ENCODE results near the gene PPP1R12B.
A peak's percentile ranks its signal among the peaks of the same experiment; 100 is the strongest.

PPP1R12B gene

DNA sequence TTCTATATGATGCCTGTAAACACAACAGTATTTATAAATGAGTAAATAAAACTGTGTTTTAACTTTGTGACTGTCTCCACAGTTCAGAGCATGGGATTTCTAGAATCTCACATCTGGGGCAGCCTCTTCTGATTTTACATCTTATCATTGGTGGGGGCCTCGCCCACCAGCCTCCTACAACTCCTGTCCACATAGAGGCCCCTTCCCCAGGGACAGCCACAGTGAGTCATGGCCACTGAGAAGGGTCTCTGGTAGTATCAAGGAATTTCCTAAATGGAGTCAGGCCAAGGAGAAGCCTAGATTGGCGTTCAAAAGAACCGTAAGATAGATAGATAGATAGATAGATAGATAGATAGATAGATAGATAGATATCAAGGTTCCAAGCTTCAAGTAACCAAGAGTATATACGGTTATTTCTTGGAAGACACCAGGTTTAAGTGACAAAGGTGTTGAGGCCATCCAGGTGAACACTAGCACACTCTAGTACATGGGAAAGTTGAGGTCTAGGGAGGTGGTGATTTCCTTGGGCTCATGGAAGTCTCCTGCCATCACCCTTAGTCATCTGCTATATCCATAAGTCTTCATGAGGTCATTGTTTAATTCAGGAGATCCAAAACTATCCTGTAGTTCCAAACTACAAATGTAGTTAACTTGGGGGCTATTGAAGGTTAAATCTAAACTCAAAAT is 240.1 kb downstream of the PPP1R12B start:
- WGBS, 2 experiments: 95 to 96% methylated on average over 4 of the region's 4 CpGs
- Histone ChIP-seq H3K27ac (ENCODE audit: insufficient read depth, low read depth, low read length, poor library complexity, severe bottlenecking) (peak overlapping the region; percentile 33), H3K9me3 (ENCODE audit: control insufficient read depth, low read length) (no peaks in the 10 kb centered on the region), H3K27me3 (ENCODE audit: control insufficient read depth, insufficient read depth, low read length, poor library complexity, severe bottlenecking) (no peaks in the 10 kb centered on the region), H3K36me3 (ENCODE audit: control insufficient read depth, insufficient read depth, low read length) (no peaks in the 10 kb centered on the region), H3K4me3 (ENCODE audit: insufficient read depth, low read depth, low read length) (no peak overlapping the region), H3K4me1 (ENCODE audit: control insufficient read depth, insufficient read depth, low read length) (peaks cover 14% of the 10 kb centered on the region)

DNA sequence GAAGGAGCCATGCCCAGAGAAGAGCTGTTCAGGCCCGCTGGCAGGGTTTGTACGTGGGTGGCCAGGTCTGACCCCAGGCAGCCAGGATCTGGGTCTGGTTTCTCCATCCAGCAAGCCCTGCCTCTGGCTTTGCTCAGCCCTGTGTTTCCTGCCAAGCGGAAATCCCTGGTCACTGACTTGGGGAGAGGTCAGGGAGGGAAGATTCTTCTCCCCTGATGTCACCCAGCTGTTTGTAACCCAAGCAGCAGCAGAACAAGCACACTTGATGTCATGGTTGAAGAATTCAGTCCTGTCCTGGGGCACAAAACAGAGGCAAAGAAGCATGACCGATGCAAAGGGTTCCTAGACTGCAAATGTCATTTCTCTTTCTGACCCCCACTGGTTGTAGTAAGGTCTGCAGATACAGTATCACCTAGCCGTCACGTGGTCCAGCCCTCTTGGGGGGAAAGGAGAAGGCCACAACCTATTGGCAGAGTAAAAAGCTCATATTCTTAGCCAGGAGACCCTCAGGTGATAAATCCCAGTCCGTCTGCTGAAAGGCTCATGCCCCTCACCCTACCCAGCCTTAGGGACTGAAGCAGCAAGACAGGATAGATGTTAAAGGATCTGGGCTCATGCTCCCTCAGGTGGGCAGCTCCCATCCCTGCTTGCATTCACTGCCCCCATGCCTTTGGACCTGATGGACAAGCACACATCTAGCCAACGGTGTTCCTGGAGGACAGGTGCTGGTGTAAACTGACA is 240.9 kb downstream of the PPP1R12B start:
- H3K9me3 ChIP-seq (ENCODE audit: control insufficient read depth, low read length): no peaks in the 10 kb centered on the region
- no peaks in the 10 kb centered on the region for H3K27me3 ChIP-seq (ENCODE audit: control insufficient read depth, insufficient read depth, low read length, poor library complexity, severe bottlenecking)
- WGBS, 2 experiments: 72 to 77% methylated on average over 8 of the region's 8 CpGs
- H3K27ac ChIP-seq (ENCODE audit: insufficient read depth, low read depth, low read length, poor library complexity, severe bottlenecking): peak overlapping the region; percentile 33
- peaks cover 14% of the 10 kb centered on the region for H3K4me1 ChIP-seq (ENCODE audit: control insufficient read depth, insufficient read depth, low read length)
- H3K4me3 ChIP-seq (ENCODE audit: insufficient read depth, low read depth, low read length): no peak overlapping the region
- H3K36me3 ChIP-seq (ENCODE audit: control insufficient read depth, insufficient read depth, low read length): no peaks in the 10 kb centered on the region

DNA sequence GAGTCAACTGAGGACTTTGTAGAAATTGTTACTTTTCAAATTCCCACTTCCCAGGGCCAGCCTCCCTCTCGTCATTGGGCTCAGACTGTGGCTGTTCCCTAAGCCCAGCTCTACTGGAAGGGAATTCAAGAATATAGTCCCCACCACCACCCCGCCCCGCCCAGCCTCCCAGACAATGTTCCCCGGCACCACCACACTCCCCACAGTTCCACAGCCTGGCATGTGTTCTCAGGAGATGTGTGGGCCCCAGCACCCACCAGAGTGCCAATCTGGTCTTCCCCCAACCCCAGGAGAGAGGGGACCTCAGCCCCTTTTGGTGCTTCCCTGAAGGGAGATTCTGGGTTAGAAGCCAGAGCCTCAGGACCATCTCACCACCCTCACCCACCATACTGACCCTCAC is 241.6 kb downstream of the PPP1R12B start:
- Histone ChIP-seq H3K4me3 (ENCODE audit: insufficient read depth, low read depth, low read length) (no peak overlapping the region), H3K4me1 (ENCODE audit: control insufficient read depth, insufficient read depth, low read length) (peaks cover 14% of the 10 kb centered on the region), H3K9me3 (ENCODE audit: control insufficient read depth, low read length) (no peaks in the 10 kb centered on the region), H3K27ac (ENCODE audit: insufficient read depth, low read depth, low read length, poor library complexity, severe bottlenecking) (no peak overlapping the region), H3K36me3 (ENCODE audit: control insufficient read depth, insufficient read depth, low read length) (no peaks in the 10 kb centered on the region), H3K27me3 (ENCODE audit: control insufficient read depth, insufficient read depth, low read length, poor library complexity, severe bottlenecking) (no peaks in the 10 kb centered on the region)
- 92 to 93% methylated on average over 4 of the region's 4 CpGs for WGBS, 2 experiments

DNA sequence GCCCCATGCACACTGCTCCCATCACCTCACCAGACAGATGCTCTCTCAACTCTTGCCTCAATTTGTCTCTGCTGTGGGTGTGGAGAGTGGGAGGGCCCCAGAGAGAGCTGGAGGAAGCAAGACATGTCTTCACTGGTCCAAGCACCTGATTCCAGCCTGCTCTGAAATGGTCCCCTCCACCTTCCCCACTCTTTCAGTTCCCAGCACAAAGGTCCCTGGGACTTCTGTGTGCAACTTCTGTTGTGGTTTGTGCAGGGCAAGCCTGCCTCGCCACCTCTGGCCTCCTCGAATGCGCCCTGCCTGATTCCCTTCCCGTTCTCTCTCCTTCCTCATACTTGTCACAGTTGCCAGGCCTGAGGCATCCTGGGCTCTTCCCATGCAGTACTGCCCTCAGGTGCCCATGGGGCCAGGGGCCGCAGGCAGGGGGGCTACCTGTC is 242.5 kb downstream of the PPP1R12B start:
- Histone ChIP-seq H3K4me1 (ENCODE audit: control insufficient read depth, insufficient read depth, low read length) (peaks cover 13% of the 10 kb centered on the region), H3K36me3 (ENCODE audit: control insufficient read depth, insufficient read depth, low read length) (no peaks in the 10 kb centered on the region), H3K27ac (ENCODE audit: insufficient read depth, low read depth, low read length, poor library complexity, severe bottlenecking) (no peak overlapping the region), H3K27me3 (ENCODE audit: control insufficient read depth, insufficient read depth, low read length, poor library complexity, severe bottlenecking) (no peaks in the 10 kb centered on the region), H3K9me3 (ENCODE audit: control insufficient read depth, low read length) (no peaks in the 10 kb centered on the region), H3K4me3 (ENCODE audit: insufficient read depth, low read depth, low read length) (no peak overlapping the region)
- WGBS, 2 experiments: 91 to 94% methylated on average over 5 of the region's 5 CpGs

DNA sequence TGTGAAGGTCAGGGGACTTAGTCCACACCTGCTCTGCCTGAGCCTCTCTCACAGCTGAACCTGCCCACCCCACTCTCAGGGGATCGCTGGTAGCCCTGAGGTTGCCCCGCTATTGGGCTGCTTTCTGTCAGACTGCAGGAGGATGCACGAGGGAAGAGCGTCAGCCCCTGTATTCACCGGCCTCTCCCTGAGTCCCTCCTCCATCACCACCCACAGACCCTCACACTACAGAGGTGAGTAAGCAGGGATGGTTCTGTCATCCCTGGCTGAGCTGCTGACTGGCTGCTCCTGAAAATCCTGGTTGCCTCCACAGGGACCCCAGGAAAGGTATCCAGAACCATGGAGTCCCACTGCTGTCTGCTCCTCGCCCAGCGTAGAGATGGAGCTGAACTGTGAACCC is 243.0 kb downstream of the PPP1R12B start:
- peaks cover 7% of the 10 kb centered on the region for H3K4me1 ChIP-seq (ENCODE audit: control insufficient read depth, insufficient read depth, low read length)
- H3K27me3 ChIP-seq (ENCODE audit: control insufficient read depth, insufficient read depth, low read length, poor library complexity, severe bottlenecking): no peaks in the 10 kb centered on the region
- H3K36me3 ChIP-seq (ENCODE audit: control insufficient read depth, insufficient read depth, low read length): no peaks in the 10 kb centered on the region
- no peak overlapping the region for H3K27ac ChIP-seq (ENCODE audit: insufficient read depth, low read depth, low read length, poor library complexity, severe bottlenecking)
- no peak overlapping the region for H3K4me3 ChIP-seq (ENCODE audit: insufficient read depth, low read depth, low read length)
- 90 to 95% methylated on average over 7 of the region's 7 CpGs for WGBS, 2 experiments
- no peaks in the 10 kb centered on the region for H3K9me3 ChIP-seq (ENCODE audit: control insufficient read depth, low read length)

DNA sequence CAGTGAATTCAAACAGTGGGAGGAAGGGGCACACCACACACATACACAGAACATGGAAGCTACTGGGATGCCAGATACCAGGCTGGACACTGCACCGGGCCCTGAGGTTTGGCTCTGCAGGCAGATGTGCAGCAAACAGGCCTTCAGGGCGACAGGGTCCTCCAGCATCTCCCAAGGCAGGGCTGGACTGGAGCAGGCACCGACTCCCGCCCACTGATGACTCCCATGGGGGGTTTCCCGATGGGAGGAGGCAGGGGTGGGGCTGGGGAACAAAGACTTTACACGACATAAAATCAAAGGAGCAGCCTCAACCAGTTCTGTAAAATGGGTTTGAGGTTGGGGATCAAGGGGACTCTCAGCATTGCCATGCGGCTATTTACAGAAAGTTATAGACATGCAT is 243.6 kb downstream of the PPP1R12B start:
- H3K4me3 ChIP-seq (ENCODE audit: insufficient read depth, low read depth, low read length): no peak overlapping the region
- H3K27ac ChIP-seq (ENCODE audit: insufficient read depth, low read depth, low read length, poor library complexity, severe bottlenecking): no peak overlapping the region
- H3K9me3 ChIP-seq (ENCODE audit: control insufficient read depth, low read length): no peaks in the 10 kb centered on the region
- no peaks in the 10 kb centered on the region for H3K36me3 ChIP-seq (ENCODE audit: control insufficient read depth, insufficient read depth, low read length)
- peaks cover 6% of the 10 kb centered on the region for H3K4me1 ChIP-seq (ENCODE audit: control insufficient read depth, insufficient read depth, low read length)
- 90 to 92% methylated on average over 7 of the region's 7 CpGs for WGBS, 2 experiments
- no peaks in the 10 kb centered on the region for H3K27me3 ChIP-seq (ENCODE audit: control insufficient read depth, insufficient read depth, low read length, poor library complexity, severe bottlenecking)

DNA sequence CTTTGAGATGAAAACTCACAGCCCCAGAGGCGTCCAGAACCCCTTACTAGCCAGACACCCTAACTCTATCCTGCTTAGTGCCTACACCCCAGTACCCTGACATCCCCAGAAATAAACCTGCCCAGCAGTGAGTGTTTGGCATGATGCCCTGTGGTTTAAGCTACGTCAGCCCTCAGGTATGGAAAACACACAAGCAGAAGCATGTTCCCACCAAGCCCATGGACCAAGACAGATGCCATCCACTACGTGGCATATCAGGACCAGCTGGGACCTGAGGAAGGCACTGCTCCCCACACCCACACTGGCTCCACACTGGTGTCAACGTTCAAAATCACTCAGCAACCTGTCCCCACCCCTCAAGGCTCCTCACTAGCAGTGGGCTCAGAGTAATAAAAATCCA is 245.3 kb downstream of the PPP1R12B start:
- H3K27me3 ChIP-seq (ENCODE audit: control insufficient read depth, insufficient read depth, low read length, poor library complexity, severe bottlenecking): no peaks in the 10 kb centered on the region
- WGBS, 2 experiments: 92 to 93% methylated on average over 4 of the region's 4 CpGs
- H3K36me3 ChIP-seq (ENCODE audit: control insufficient read depth, insufficient read depth, low read length): no peaks in the 10 kb centered on the region

DNA sequence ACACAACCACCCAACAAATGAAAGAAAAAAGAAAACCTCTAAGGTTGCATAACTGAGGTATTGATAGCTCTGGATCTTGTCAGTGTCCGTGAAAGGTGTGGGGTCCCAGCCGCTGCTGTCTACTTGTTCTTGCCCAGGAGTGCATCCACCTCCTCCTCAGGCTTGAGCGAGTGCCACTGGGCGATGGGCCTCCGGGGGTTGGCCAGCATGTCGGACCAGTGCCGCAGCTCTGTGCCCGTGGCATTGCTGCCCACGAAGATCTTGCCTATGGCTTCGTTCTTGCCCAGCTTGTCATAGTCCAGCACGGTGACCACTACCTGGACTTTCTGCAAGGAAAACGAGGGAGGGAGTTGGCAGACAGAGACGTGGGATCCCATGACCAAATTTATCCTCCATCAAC is 248.1 kb downstream of the PPP1R12B start:
- no peak overlapping the region for H3K27ac ChIP-seq (ENCODE audit: insufficient read depth, low read depth, low read length, poor library complexity, severe bottlenecking)
- H3K4me1 ChIP-seq (ENCODE audit: control insufficient read depth, insufficient read depth, low read length): no peaks in the 10 kb centered on the region
- H3K9me3 ChIP-seq (ENCODE audit: control insufficient read depth, low read length): no peaks in the 10 kb centered on the region
- no peaks in the 10 kb centered on the region for H3K36me3 ChIP-seq (ENCODE audit: control insufficient read depth, insufficient read depth, low read length)
- H3K27me3 ChIP-seq (ENCODE audit: control insufficient read depth, insufficient read depth, low read length, poor library complexity, severe bottlenecking): no peaks in the 10 kb centered on the region
- H3K4me3 ChIP-seq (ENCODE audit: insufficient read depth, low read depth, low read length): no peak overlapping the region
- 96% methylated on average over 13 of the region's 13 CpGs for WGBS, 2 experiments

More for the DNA sequence above, 245.3 kb downstream of the PPP1R12B start:
- Histone ChIP-seq H3K27ac (ENCODE audit: insufficient read depth, low read depth, low read length, poor library complexity, severe bottlenecking) (no peak overlapping the region), H3K4me3 (ENCODE audit: insufficient read depth, low read depth, low read length) (no peak overlapping the region), H3K9me3 (ENCODE audit: control insufficient read depth, low read length) (no peaks in the 10 kb centered on the region), H3K4me1 (ENCODE audit: control insufficient read depth, insufficient read depth, low read length) (peaks cover 4% of the 10 kb centered on the region)

DNA sequence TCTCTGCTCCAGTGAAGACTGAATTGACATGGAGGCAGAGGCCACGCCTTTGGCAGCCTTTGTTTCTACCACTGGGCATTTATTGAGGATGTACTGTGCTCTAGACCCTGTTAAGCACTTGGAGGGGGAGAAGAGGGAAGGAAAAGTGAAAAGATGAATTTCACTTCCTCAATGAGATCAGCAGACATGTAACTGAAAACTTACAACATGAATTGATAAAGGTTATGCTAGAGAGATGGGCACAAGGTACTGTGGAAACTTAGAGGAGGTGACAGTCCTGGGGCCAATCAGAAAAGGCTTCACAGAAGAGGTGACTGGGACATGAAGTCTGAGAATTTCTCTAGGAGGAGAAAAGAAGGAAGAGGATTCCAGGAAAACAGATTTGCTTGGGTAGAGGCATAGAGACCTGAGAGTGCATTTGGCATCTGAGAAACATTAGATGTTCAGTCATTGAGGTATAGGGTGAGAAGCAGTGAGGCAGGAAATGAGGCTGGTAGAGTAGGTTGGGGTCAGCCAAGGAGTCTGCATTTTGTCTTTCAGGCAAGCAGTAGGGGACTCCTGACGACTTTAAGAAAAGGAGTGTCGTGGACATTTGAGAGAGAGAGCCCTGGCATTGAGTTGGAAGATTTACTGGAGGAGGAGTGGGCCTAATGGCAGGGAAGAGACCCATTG is 248.7 kb downstream of the PPP1R12B start:
- Histone ChIP-seq H3K4me1 (ENCODE audit: control insufficient read depth, insufficient read depth, low read length) (no peaks in the 10 kb centered on the region), H3K9me3 (ENCODE audit: control insufficient read depth, low read length) (no peaks in the 10 kb centered on the region), H3K27me3 (ENCODE audit: control insufficient read depth, insufficient read depth, low read length, poor library complexity, severe bottlenecking) (no peaks in the 10 kb centered on the region), H3K27ac (ENCODE audit: insufficient read depth, low read depth, low read length, poor library complexity, severe bottlenecking) (no peak overlapping the region), H3K36me3 (ENCODE audit: control insufficient read depth, insufficient read depth, low read length) (no peaks in the 10 kb centered on the region), H3K4me3 (ENCODE audit: insufficient read depth, low read depth, low read length) (no peak overlapping the region)
- WGBS, 2 experiments: 87 to 91% methylated on average over 3 of the region's 3 CpGs

Data from ectodermal cell (in vitro differentiated cells).